GM12891 (cell line): ENCODE results near the gene NLGN3.

Source experiments
- POLR2A ChIP-seq: IDR thresholded peaks from 2 replicates; pipeline ENCODE4 v1.6.1; 2011; ENCODE audit warnings: low read depth, low read length, control low read depth
- POLR2AphosphoS5 ChIP-seq: IDR thresholded peaks from 2 replicates; pipeline ENCODE4 v1.6.1; 2011; ENCODE audit warnings: low read depth, low read length, control low read depth

GRCh38 chrX:71212536-71212935, 67.9 kb downstream of the NLGN3 start:
- TF ChIP-seq POLR2AphosphoS5 (no peak), POLR2A (no peak)
